GM18517 (cell line): ENCODE measurements around the gene HLA-DPA1.
"Not testable (repeated sequence)": the region's sequence is repeated elsewhere in the genome, so short reads cannot be mapped to it uniquely, and the experiment has no call there.

ENCODE experiments used
- ATAC-seq: cut with Tn5 transposase; IDR thresholded peaks from one replicate; pipeline ENCODE4 v1.9.1; 2021; ENCODE audit warnings: mild to moderate bottlenecking, moderate library complexity; ENCODE audit not compliant: unreplicated experiment

HLA-DPA1 gene

DNA sequence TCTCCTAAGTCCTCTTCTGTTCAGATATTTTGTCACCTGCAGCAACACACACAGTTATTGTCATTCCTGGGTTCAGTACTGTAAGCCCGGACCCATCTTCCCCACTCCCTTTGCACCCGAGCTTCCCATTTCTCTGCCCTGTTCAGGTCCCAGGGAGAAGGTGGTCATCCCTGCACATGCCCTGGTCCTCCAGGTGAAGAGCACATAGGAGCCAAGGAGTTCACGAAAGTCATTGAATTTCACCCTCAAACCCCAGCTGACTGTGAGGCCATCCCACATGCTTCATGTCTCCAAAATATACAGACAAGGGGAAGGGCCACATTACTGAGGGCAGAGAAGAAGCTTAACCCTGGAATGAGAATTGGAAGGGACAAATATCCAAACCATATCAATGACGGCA, 8.1 kb downstream of the HLA-DPA1 start:
- ATAC-seq = no peak

GRCh38 chr6:33064723-33065122, 8.7 kb downstream of the HLA-DPA1 start:
- ATAC-seq = no peak

DNA sequence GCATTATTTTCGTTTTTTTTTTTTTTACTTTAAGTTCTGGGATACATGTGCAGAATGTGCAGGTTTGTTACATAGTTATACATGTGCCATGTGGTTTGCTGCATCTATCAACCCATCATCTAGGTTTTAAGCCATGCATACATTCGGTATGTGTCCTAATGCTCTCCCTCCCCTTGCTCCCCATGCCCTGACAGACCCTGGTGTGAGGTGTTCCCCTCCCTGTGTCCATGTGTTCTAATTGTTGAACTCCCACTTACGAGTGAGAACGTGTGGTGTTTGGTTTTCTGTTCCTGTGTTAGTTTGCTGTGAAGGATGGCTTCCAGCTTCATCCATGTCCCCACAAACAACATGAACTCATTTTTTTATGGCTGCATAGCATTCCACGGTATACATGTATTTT, 10.0 kb downstream of the HLA-DPA1 start:
- ATAC-seq = not testable (repeated sequence)

DNA sequence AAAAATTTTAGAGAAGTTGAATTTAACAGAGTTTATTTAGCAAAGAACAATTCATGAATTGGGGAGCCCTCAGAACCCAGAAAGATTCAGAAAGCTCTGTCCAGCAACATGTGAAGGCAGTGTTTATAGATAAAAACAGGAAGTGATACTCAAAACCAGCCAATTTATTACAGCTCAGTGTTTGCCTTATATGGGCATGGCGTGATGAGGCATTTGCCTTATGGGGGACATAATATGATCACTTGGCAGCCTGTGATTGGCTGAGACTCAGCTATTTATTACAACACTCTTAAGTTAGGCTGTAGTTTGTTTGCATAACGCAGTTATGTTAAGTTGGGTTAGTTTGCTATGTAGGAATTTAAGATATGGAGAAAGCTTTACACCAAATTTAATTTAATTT, 11.5 kb downstream of the HLA-DPA1 start:
- ATAC-seq = peak; percentile 63

DNA sequence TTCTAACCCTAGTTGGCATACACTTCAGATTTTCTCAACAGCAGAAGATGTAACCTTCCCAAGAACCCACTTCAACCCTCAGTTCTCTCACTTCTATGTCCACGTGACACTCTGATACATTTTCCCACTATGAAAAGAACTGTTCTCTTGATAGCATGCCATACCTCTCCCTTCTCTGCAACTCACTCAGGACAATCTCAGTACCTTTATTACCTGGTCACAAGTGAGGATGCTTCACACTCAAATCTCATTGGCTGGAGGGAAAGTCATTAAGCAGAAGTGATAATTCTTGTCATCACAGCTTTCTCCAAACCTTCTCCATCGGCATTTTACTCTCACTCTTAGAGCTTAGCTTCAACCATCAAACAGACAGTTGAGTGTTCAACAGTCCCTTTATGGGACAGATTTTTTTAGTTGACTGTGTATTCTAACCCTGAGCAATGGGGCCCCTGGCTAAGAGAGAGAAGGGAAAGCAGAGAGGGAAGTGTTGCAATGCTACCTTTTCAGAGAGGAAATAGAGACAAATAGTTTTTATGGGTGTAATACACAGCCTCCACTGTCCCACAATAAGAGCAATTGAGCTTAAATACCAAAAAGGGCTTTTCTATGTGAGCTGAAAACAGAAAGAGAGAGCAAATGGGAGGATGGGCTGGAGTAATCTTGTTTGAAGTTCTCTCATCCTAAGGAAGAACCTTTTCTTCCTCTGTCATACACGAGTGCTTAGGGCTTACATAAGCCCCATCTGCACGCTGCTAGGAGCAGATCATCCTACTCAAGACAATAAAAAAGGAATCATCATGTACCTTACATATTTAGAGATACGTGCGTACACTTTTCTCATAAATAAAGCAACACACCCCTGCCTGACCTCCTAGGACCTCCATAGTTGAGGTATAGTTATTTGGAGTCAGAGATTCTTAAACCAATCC, 16.0 kb downstream of the HLA-DPA1 start:
- no peak for ATAC-seq

- no peak for ATAC-seq
These were observed 20.2 kb downstream of the HLA-DPA1 start for GRCh38 chr6:33053230-33053629.

- ATAC-seq = no peak
These were observed 20.8 kb downstream of the HLA-DPA1 start for GRCh38 chr6:33052627-33053026.

DNA sequence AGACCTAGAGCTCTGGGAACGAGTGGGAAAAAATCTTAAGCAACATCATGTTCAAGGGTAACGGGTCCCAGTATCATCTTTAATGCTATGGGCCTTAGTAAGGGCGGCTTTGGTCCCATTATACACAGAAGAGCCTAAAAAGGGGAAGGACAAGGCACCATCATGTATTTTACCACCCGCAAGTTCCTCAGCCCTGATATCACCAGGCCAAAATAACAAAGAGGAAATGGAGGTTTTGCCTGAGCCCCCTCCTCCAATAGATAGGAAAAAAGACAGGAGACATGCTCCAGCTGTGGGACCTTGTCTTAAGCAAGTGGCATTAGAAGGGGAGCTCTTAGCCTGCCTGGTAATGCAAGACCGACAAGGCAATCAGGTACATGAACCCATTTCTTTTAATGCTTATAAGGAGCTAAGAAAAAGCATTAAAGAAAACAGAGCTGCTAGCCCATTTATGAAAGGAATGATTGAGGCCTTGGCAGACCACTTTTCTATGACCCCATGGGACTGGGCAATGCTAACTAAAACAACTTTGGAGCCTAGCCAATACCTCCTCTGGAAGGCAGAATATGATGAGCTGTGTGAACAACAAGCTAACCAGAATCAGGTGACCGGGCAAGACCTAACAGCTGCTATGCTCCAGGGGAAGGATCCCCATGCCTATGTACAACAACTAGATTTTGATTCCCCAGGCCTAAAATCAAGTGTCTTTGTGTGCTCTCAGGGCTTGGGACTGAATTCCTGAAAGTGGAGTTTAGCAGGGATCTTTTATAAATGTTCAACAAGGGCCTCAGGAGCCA, 23.2 kb downstream of the HLA-DPA1 start:
- ATAC-seq = no peak

DNA sequence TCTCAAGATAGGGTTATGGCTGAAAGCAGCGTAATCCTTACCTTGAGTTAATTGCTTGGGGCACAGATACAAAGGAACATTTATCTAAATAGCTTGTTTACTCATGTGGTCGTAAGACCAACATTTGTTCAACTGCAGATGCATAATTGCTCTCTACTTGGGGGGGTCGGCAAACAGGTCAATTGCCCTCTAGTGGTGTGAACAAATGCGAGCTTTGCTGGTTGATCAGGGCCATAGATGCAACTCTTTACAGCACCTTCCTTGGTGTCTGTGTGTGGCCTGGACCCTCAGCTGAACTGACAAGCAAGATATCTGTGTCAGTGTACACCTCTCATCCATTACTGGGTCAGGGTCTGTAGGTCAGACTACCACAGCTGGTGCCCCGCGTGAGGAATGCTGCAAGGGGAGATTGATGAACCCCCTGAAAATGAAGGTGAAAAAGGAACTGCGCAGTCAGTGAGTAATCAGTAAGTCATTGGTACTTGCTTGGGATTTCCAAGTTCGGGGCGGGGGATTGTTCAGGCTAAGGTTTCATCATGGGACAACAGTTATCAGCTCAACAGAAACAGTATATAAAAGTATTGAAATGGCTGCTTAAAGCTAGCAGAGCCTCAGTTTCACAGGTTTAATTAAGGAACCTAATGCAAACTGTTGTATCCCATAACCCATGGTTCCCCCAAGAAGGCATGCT, 24.0 kb downstream of the HLA-DPA1 start:
- no peak for ATAC-seq

DNA sequence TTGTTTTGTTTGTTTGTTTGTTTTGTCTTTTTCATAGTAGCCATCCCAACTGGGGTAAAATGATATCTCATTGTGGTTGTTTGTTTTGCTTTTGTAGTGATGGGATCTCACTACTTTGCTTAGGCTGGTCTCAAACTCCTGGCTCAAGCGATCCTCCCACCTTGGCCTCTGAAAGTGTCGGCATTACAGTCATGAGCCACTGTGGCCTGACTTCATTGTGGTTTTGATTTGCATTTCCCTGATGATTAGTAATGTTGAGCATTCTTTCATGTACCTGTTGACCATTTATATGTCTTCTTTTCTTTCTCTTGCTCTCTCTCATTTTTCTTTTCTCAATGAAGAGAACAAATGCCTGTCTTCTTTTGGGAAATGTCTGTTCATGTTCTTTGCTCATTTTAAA, 33.3 kb downstream of the HLA-DPA1 start:
- ATAC-seq = no peak

DNA sequence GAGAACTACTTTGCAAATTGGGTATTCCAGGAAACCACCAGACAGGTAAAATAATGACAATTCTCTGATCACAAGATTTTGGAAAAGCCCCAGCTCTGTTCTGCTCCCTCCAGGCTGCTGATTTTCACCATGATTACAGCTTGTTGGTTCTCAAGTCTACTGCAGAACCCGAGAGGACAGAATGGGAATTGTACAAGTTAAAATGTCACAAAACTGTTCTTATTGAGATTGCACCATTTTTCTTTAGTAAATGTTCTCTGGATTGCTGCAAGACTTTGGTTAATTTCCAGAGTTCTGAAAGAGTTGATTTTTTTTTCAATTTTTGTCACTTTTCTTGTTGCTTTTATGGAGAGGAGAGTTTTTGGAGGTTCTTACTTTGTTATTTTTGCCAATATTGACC, 36.9 kb downstream of the HLA-DPA1 start:
- ATAC-seq = no peak

DNA sequence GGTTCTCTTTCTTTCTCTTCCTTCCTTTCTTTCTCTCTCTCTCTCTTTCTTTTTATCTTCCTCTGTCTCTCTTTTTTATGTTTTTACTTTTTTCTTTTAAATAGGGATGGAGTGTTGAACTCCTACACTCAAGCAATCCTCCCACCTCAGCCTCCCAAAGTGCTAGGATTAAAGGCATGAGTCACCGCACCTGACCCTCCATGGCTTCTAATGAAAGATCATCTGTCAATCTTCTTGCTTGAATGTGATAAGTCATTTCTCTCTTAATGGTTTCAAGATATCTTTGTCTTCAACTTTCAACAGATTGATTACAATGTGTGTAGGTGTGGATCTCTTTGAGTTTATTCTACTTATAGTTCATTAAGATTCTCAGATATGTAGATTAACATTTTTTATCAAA, 38.9 kb downstream of the HLA-DPA1 start:
- ATAC-seq = no peak

DNA sequence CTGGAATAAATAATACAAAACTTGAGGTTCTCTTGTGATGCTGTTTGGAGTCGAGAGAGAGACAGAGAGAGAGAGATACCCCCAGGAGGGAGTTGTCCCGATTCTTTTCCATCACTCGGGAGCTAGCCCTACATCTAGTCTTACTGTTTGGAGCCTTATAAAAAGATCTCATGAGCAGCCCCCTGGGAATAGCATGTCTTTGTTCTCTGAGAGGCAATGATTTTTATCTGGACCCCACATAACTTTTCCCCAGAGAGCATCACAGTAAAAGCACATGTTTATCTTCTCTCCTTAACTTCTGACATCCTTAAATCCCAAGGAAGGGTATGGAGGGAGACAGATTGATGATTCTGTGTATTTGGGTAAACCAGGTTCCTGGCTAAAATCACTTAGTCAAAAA, 43.2 kb downstream of the HLA-DPA1 start:
- ATAC-seq = no peak

- peak; percentile 62 for ATAC-seq
These were observed 43.9 kb downstream of the HLA-DPA1 start for GRCh38 chr6:33029328-33030184.

GRCh38 chr6:33028220-33028849, 45.1 kb downstream of the HLA-DPA1 start:
- peak; percentile 14 for ATAC-seq

GRCh38 chr6:33024521-33024920, 48.9 kb downstream of the HLA-DPA1 start:
- no peak for ATAC-seq

- no peak for ATAC-seq
These were observed 49.9 kb downstream of the HLA-DPA1 start for GRCh38 chr6:33023536-33023935.

- ATAC-seq = no peak
These were observed 51.5 kb downstream of the HLA-DPA1 start for GRCh38 chr6:33021917-33022316.

DNA sequence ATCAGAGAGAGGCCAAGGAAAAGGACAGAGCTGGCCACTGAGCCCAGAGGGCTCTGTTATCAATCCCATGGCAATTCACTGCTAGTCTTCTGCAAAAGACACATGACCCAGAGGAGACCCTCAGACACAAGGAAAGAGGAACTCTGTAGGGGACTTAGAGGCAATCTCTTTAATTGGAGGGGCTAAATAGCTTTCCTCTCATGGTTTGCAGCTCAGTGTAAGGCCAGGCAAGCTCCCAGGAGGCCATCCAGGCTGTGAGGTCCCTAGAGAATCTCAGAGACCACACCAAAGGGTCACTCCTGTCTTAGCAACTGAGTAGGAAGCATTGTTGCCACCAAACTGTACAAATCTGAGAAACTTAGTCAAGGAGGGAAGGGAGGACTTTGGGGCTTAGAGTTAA, 54.1 kb downstream of the HLA-DPA1 start:
- peak; percentile 18 for ATAC-seq

DNA sequence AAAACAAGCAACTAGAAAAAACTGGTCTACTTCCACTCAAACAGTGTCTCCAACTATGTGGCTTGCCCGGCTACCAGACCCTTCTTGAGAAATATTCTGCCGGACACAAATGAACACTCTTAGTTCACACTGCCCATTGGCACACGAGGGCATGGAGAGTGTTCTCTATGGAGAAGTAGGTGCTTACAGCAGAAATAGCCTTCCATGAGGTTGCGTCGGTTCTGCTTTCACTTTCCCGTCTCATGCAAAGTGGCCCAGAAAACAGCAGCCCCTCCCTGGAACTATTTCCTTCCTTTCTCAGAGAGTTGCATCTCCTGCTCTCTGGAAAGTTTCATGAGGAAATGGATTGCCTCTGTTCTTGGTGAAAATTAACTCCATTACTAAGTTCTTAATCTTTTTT, 54.5 kb downstream of the HLA-DPA1 start:
- peak; percentile 66 for ATAC-seq
